GM12878 (cell line): ENCODE results near the gene APOE. TPM values are rescaled to one million over a fixed set of nuclear protein-coding genes. Genes with fewer than 3 reads are reported as not detected.

ENCODE experiments used
- ASH2L ChIP-seq: fragments of 300-600, 200-600 bp; sonication (generic); IDR thresholded peaks from 2 replicates; pipeline ENCODE4 v1.6.1; 2017; ENCODE audit warnings: low read depth, mild to moderate bottlenecking, borderline replicate concordance
- BACH1 ChIP-seq: fragments of 450-650 bp; IDR thresholded peaks from 2 replicates; pipeline ENCODE4 v1.6.1; 2017; ENCODE audit warnings: mild to moderate bottlenecking, borderline replicate concordance
- BHLHE40 ChIP-seq, 2 experiments: fragments of 450-650 bp in 1 of 2; IDR thresholded peaks; 2 replicates each; pipeline ENCODE4 v1.6.1; 2011 to 2017; ENCODE audit warnings: low read depth in 2 of 2, borderline replicate concordance in 1 of 2, improper control_type of control experiment in 1 of 2, low read length in 1 of 2, mild to moderate bottlenecking in 1 of 2
- CBFB ChIP-seq: IDR thresholded peaks from 2 replicates; pipeline ENCODE4 v1.6.1; 2016; ENCODE audit warnings: antibody characterized with exemption, low read depth
- CEBPB ChIP-seq, 2 experiments: fragments of 150-350 bp in 1 of 2; IDR thresholded peaks; 2 replicates each; pipeline ENCODE4 v1.6.1; 2012 to 2014; ENCODE audit warnings: low read depth in 2 of 2, low read length in 2 of 2, borderline replicate concordance in 1 of 2, inconsistent platforms in 1 of 2
- CUX1 ChIP-seq: IDR thresholded peaks from 2 replicates; pipeline ENCODE4 v1.6.1; 2012; ENCODE audit warnings: improper control_type of control experiment, low read depth, low read length; ENCODE audit not compliant: insufficient replicate concordance
- ETV6 ChIP-seq, 2 experiments: fragments of 450-650 bp in 1 of 2; IDR thresholded peaks in 1 of 2; conservative IDR thresholded peaks in 1 of 2; 2 replicates each; pipeline ENCODE4 v1.6.1; 2014; ENCODE audit warnings: antibody characterized with exemption in 1 of 2, borderline replicate concordance in 1 of 2, low read depth in 1 of 2, mild to moderate bottlenecking in 1 of 2, moderate library complexity in 1 of 2
- FOS ChIP-seq: IDR thresholded peaks from 3 replicates; pipeline ENCODE4 v1.6.1; 2011; ENCODE audit warnings: borderline replicate concordance; ENCODE audit not compliant: insufficient read length; ENCODE audit errors: extremely low read depth
- HCFC1 ChIP-seq: fragments of 150-350 bp; IDR thresholded peaks from 2 replicates; pipeline ENCODE4 v1.6.1; 2014; ENCODE audit warnings: low read length
- HDGF ChIP-seq: fragments of 450-650 bp; IDR thresholded peaks from 2 replicates; pipeline ENCODE4 v1.6.1; 2016; ENCODE audit warnings: antibody characterized with exemption
- HSF1 ChIP-seq: fragments of 150-350 bp; IDR thresholded peaks from 2 replicates; pipeline ENCODE4 v1.6.1; 2014; ENCODE audit warnings: mild to moderate bottlenecking, low read depth, low read length
- LARP7 ChIP-seq: fragments of 450-650 bp; IDR thresholded peaks from 2 replicates; pipeline ENCODE4 v1.6.1; 2017; ENCODE audit warnings: mild to moderate bottlenecking
- NR2C1 ChIP-seq: fragments of 450-650 bp; IDR thresholded peaks from 2 replicates; pipeline ENCODE4 v1.6.1; 2017; ENCODE audit warnings: antibody characterized with exemption, mild to moderate bottlenecking, moderate library complexity
- SMC3 ChIP-seq: IDR thresholded peaks from 2 replicates; pipeline ENCODE4 v1.6.1; 2011; ENCODE audit warnings: low read length, improper control_type of control experiment, borderline replicate concordance
- SREBF1 ChIP-seq: IDR thresholded peaks from 2 replicates; pipeline ENCODE4 v1.6.1; 2012; ENCODE audit warnings: mild to moderate bottlenecking, low read length
- SUZ12 ChIP-seq: fragments of 200-600 bp; sonication (generic); IDR thresholded peaks from one replicate; pipeline ENCODE4 v1.6.1; 2018; ENCODE audit warnings: antibody characterized with exemption, mild to moderate bottlenecking; ENCODE audit not compliant: unreplicated experiment
- YY1 ChIP-seq: IDR thresholded peaks from 2 replicates; pipeline ENCODE4 v1.6.1; 2011; ENCODE audit warnings: low read depth, mild to moderate bottlenecking, low read length
- ZNF24 ChIP-seq: fragments of 450-650 bp; IDR thresholded peaks from 2 replicates; pipeline ENCODE4 v1.6.1; 2017; ENCODE audit warnings: antibody characterized with exemption, mild to moderate bottlenecking
- ZZZ3 ChIP-seq: IDR thresholded peaks from 2 replicates; pipeline ENCODE4 v1.6.1; 2011; ENCODE audit warnings: low read depth; ENCODE audit not compliant: control insufficient read depth, insufficient read length
- polyA plus RNA-seq, 11 experiments: library from polyadenylated mRNA; depleted of rRNA in 4 of 11; unstranded in 6 of 11; stranded (reverse) in 5 of 11; fragments of >200 nt; fragmentation: Nextera tagmentation in 4 of 11; fragmentation: Illumina TruSeq in 1 of 11; extraction: Ambion mirVana in 4 of 11; extraction: Trizol in 1 of 11; gene quantifications; 1 replicate in 1 of 11; 2 replicates in 10 of 11; pipeline versions ENCODE4 v1.2.1 to v1.2.3, GENCODE V29; 2011 to 2016; ENCODE audit warnings: inconsistent platforms in 2 of 11, missing spikeins in 2 of 11, low read depth in 1 of 11
- total RNA-seq, 4 experiments: library from RNA; depleted of rRNA in 3 of 4; stranded (reverse); fragments of >200 nt in 3 of 4; fragmentation: Illumina TruSeq in 1 of 4; extraction: Trizol in 1 of 4; gene quantifications; 2 replicates each; pipeline versions ENCODE4 v1.2.1 to v1.2.3, GENCODE V29; 2013 to 2021
- TF ChIP-seq, protein P1 (sequence below): IDR thresholded peaks from 2 replicates; pipeline ENCODE4 v1.6.1; 2011; ENCODE audit warnings: low read depth, mild to moderate bottlenecking, low read length, moderate library complexity, borderline replicate concordance; ENCODE audit errors: extremely low read depth
- TF ChIP-seq, protein P2 (sequence below): IDR thresholded peaks from 2 replicates; pipeline ENCODE4 v1.6.1; 2011; ENCODE audit warnings: borderline replicate concordance, low read depth, mild to moderate bottlenecking, moderate library complexity, low read length; ENCODE audit not compliant: insufficient read depth, poor library complexity, severe bottlenecking

The APOE gene
- total and polyA plus RNA-seq, 10 of the 15 experiments (the other 5 are each of a cell fraction or from before 2014, with no cell fraction given) = 0.22 to 3.7 (median 0.44) TPM; not detected in 4

DNA sequence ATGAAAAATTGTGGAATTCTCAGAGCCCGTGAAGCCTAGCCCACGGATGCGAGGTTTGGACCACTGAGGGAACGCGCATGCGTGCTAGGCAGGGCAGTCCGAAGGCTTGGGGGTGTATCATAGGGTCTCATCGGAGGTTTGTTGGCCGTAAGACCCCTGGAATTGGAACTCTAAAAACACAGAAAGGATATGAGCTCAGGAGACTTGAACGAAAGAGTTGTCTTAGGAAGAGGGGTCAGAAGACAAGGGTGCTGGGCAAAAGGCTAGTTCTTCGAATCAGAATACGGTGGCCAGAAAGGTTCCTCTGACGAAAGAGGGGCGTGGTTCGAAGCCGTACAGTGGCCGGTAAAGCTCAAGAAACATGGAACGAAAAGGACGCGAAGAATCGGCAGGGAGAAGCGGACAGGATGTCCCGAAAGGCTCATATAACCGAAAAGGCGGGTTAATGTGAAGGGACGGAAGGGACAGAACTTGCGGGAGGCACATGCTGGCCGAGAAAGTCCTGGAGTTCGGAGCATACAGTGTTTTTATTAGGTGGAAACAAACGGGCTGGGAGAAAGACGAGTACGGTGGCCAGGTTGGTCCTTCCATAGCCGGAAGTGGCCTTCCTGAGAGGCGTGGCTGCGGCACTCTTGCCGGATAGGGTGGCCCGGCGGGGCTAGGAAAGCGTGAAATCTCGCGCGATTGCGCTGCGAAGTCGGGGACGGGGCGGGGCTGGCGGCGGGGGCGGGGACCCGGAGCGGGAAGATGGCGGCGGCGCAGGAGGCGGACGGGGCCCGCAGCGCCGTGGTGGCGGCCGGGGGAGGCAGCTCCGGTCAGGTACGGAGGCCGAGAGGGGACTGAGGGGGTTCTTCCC lies 49.3 kb downstream of the APOE start, which contains the start of gene CLPTM1 (continued):
- TF ChIP-seq, protein P1, sequence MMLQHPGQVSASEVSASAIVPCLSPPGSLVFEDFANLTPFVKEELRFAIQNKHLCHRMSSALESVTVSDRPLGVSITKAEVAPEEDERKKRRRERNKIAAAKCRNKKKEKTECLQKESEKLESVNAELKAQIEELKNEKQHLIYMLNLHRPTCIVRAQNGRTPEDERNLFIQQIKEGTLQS = no peak
- TF ChIP-seq BHLHE40 (IDR thresholded peaks at IDR 0.05; ENCODE audit: borderline replicate concordance in 1 of 2, low read depth in 2 of 2, low read length in 1 of 2) = no peak
- TF ChIP-seq HSF1 = no peak
- no peak for TF ChIP-seq ZZZ3
- TF ChIP-seq SUZ12 = no peak
- TF ChIP-seq, protein P2, sequence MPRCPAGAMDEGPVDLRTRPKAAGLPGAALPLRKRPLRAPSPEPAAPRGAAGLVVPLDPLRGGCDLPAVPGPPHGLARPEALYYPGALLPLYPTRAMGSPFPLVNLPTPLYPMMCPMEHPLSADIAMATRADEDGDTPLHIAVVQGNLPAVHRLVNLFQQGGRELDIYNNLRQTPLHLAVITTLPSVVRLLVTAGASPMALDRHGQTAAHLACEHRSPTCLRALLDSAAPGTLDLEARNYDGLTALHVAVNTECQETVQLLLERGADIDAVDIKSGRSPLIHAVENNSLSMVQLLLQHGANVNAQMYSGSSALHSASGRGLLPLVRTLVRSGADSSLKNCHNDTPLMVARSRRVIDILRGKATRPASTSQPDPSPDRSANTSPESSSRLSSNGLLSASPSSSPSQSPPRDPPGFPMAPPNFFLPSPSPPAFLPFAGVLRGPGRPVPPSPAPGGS = no peak
- no peak for TF ChIP-seq CUX1
- peak; percentile 95 for TF ChIP-seq YY1
- TF ChIP-seq NR2C1 = peak; percentile 38
- TF ChIP-seq ZNF24 = peak; percentile 65
- no peak for TF ChIP-seq CEBPB (IDR thresholded peaks at IDR 0.05; ENCODE audit: borderline replicate concordance in 1 of 2, low read depth in 2 of 2, low read length in 2 of 2)
- TF ChIP-seq ASH2L = no peak
- TF ChIP-seq SREBF1 = no peak
- peak; percentile 76 for TF ChIP-seq HDGF
- no peak for TF ChIP-seq FOS
- no peak for TF ChIP-seq LARP7
- TF ChIP-seq SMC3 = no peak
- TF ChIP-seq HCFC1 = peak; percentile 68
- TF ChIP-seq BACH1 = no peak
- TF ChIP-seq ETV6 (conservative IDR thresholded peaks at IDR 0.05 in 1 of 2, IDR thresholded peaks at IDR 0.05 in 1 of 2; ENCODE audit: borderline replicate concordance in 1 of 2, low read depth in 1 of 2) = no peak
- TF ChIP-seq CBFB = peak; percentile 97
